Adipocyte (in vitro differentiated cells): Measurements from ENCODE around the gene PELI1.

Source experiments
- DNase-seq: peaks from one replicate; pipeline ENCODE4 v3.0.0-alpha.2; 2015; ENCODE audit warnings: low read depth
- H3K27me3 ChIP-seq: replicated peaks from 2 replicates; pipeline ENCODE4 v1.7.0; 2013; ENCODE audit warnings: mild to moderate bottlenecking, low read length, moderate library complexity; ENCODE audit not compliant: control insufficient read depth, insufficient read depth
- H3K36me3 ChIP-seq: 2 replicates; pipeline ENCODE4 v1.7.0; 2013; ENCODE audit warnings: low read length, mild to moderate bottlenecking, moderate library complexity; ENCODE audit not compliant: control insufficient read depth, insufficient read depth, severe bottlenecking
- H3K4me1 ChIP-seq: 2 replicates; pipeline ENCODE4 v1.7.0; 2013; ENCODE audit warnings: mild to moderate bottlenecking, low read length, moderate library complexity; ENCODE audit not compliant: control insufficient read depth, insufficient read depth
- H3K4me3 ChIP-seq: 2 replicates; pipeline ENCODE4 v1.7.0; 2013; ENCODE audit warnings: mild to moderate bottlenecking, low read length, moderate library complexity
- H3K9ac ChIP-seq: 2 replicates; pipeline ENCODE4 v1.7.0; 2013; ENCODE audit warnings: mild to moderate bottlenecking, low read length, moderate library complexity
- H3K9me3 ChIP-seq: 2 replicates; pipeline ENCODE4 v1.7.0; 2013; ENCODE audit warnings: mild to moderate bottlenecking, low read length, moderate library complexity; ENCODE audit not compliant: control insufficient read depth

The PELI1 gene

DNA sequence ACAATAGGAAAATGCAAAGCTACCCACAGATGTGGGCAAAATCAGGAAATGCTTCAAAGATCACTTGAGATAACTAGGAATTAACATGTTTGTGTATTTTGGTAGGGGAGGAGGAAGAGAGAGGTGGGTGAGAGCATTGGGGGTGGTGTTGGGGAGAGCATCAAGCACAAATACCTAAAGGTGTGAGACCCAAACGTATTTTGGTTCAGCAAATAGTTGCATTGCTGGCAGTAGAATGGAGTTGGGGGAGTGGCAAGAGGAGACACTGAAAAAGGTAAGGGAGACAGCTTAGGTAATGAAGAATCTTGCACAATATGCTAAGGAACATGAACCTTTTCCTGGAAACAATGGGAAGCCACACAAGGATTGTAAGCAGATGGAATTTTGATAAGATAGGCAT, 1.5 kb upstream of the PELI1 start:
- H3K4me1 ChIP-seq: peaks cover 23% of the 10 kb centered on the region
- no peak overlapping the region for H3K9ac ChIP-seq
- H3K4me3 ChIP-seq: no peak overlapping the region
- no peaks in the 10 kb centered on the region for H3K27me3 ChIP-seq
- H3K9me3 ChIP-seq: no peaks in the 10 kb centered on the region
- no peaks in the 10 kb centered on the region for H3K36me3 ChIP-seq
- no peak for DNase-seq

DNA sequence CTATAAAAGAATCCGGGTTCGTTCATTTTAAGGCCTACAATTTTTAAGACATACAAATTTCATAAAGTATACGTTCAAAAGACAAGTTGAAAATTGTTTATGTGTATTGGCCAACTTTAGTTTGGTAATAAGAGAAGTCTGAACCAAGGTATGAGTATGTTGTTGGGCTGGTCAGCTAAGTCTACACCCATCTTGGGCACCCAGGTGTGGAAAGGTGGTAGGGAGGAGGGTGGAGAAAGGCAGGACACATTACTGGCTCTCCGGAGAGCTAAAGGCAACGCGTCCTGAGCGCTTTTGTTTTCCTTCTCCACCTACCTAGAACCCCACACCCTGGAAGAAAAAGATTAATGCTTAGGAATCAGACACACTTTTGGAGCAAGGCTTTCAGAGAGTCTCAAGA, 899 bp upstream of the PELI1 start:
- H3K4me1 ChIP-seq: peaks cover 27% of the 10 kb centered on the region
- H3K4me3 ChIP-seq: no peak overlapping the region
- H3K27me3 ChIP-seq: no peaks in the 10 kb centered on the region
- no peaks in the 10 kb centered on the region for H3K36me3 ChIP-seq
- H3K9ac ChIP-seq: no peak overlapping the region
- H3K9me3 ChIP-seq: no peaks in the 10 kb centered on the region
- no peak for DNase-seq

DNA sequence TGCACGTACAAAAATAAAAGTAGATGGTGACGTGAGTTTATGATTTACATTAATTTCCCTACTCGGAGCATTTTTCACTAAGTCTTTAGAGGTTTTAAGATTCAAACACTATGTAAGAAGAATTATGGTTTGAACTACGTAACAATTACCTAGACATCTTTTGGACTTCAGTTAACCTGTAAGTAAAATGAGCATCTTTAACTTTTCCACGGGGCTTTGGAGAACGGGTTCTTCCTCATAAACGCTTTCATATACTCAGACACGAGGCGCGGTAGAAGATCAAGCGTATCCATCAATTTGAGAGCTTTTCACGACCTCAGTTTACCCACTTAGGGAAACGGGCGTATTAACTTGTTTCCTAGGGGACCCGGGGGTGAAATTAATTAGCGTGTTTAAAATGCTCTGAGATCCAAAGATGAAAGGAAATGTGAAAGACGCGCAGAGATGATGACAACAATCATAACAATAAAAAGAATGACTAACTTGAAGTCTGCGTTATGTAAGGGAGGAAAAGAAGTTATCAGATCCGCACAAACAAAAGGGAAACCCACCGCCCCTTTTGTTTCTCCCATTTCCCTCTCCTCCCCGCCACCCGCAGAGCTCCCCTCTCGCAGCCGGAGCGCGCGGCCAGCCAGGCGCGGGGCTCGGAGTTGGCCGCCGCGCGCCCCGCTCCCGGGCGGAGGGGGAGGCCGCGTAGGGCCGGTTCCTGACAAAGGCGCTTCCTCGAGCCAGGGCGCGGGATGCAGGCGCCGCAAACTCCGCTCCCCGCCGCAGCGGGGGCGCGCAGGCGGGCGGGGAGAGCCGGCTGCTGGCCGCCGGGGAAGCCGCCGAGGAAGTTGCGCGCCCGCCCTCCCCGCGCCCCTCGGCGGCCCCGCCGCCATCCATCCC, 807 bp downstream of the PELI1 start:
- Histone ChIP-seq H3K4me3 (peak overlapping the region; percentile 97), H3K27me3 (no peaks in the 10 kb centered on the region), H3K9ac (peak overlapping the region; percentile 89), H3K9me3 (no peaks in the 10 kb centered on the region), H3K4me1 (peaks cover 37% of the 10 kb centered on the region), H3K36me3 (no peaks in the 10 kb centered on the region)
- peak; percentile 72 for DNase-seq

DNA sequence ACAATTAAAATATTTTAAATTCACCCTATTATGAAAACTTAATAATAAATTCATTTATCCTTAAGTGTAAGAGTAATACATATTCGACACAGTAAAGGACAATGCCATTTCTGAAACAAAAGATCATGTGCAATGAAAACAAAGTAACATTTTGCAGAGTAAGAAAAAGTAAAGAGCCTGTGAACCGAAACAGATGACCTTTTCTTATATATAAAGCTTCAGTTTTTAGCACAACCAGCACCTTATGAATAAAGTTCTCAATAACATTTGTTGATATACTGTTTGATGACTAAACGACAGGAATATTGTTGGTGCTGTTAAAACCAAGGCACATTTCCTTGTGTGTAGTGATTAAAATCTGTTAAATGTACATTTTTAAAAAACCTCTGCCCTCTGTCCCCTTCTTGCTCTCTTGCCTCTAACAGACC, 1.5 kb downstream of the PELI1 start:
- H3K4me3 ChIP-seq: peak overlapping the region; percentile 97
- no peaks in the 10 kb centered on the region for H3K36me3 ChIP-seq
- no peaks in the 10 kb centered on the region for H3K9me3 ChIP-seq
- H3K27me3 ChIP-seq: no peaks in the 10 kb centered on the region
- H3K4me1 ChIP-seq: peaks cover 37% of the 10 kb centered on the region
- DNase-seq: no peak
- H3K9ac ChIP-seq: peak overlapping the region; percentile 89

DNA sequence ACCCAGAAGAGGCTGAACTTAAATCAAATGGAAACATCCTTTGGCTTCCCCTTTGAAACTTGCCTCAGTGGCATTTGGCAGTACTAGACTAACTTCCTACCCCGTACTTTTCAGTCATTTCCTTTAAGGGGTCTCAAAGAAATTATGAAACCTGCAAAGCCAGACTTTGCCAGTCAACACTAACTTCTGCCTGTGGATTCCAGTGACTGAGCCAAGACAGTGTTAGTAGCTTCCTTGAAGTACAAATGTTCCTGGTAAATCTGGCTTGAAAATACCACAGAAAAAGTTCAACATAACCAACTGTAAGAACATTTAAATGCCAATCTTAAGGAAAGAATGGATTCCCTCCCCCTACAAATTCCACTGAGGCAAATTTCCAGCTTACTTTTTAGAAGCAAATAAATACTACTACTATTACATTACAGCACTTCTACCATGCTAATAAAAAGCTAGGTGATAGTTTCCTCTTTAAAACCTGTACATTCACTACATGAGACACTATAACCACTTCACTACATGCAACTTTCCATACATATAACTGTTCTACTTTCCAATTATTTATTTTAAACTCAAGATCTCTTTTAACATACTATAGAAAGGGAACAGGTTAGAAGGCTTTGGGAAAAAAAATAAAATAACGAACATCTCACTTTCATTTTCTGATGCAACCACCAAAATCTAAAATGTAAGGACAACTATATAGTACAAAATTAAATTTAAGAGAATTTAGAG, 2.4 kb downstream of the PELI1 start:
- H3K27me3 ChIP-seq: no peaks in the 10 kb centered on the region
- DNase-seq: peak; percentile 53

DNA sequence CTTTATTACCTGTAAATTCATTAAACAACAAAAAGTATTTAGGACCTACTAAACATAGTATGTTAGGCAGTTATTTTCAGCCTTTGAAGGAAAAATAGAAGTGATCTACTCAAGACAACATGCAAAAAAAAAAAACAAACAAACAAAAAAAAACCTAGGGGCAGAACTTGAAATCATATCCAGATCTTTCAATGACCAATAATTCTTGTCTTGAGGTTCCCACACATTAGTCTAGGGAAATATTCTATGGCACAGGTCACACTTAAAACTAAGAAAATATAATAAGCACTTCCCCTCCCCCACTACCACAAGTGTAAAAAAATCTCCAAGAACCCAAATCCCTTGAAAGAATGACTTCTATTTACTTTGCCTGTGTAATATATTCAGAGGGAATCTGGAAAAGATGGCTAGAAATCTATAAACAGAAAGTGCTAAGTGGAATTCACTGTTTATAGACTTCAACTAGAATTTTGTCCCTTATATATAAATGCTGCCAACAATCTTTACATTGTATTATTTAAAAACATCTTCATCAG, 3.5 kb downstream of the PELI1 start:
- Histone ChIP-seq H3K4me1 (peaks cover 37% of the 10 kb centered on the region), H3K27me3 (no peaks in the 10 kb centered on the region), H3K36me3 (no peaks in the 10 kb centered on the region), H3K9ac (no peak overlapping the region), H3K4me3 (no peak overlapping the region), H3K9me3 (no peaks in the 10 kb centered on the region)
- peak; percentile 17 for DNase-seq

More for the DNA sequence above, 2.4 kb downstream of the PELI1 start:
- no peaks in the 10 kb centered on the region for H3K36me3 ChIP-seq
- peak overlapping the region; percentile 97 for H3K4me3 ChIP-seq
- H3K4me1 ChIP-seq: peaks cover 37% of the 10 kb centered on the region
- no peaks in the 10 kb centered on the region for H3K9me3 ChIP-seq
- H3K9ac ChIP-seq: peak overlapping the region; percentile 89

DNA sequence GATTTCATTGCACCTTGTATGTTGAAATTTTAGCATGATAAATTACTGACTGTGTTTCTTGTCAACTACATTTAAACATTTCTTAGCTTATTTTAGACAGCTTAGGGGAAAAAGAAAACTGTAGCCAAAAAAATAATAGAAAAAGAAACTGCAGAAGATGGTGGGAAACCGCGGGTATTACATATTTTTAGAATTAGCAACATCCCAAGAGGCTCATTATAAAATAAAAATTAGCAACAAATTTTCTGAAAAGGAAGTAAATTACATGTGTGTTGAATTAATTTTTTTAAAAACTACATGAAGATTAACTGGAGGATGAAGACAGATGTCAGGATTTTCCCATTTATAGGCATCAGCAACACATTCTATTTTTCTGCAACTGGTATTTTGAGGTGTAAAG, 4.3 kb downstream of the PELI1 start:
- H3K9ac ChIP-seq: no peak overlapping the region
- H3K4me1 ChIP-seq: peaks cover 37% of the 10 kb centered on the region
- no peaks in the 10 kb centered on the region for H3K27me3 ChIP-seq
- peak; percentile 13 for DNase-seq
- H3K9me3 ChIP-seq: no peaks in the 10 kb centered on the region
- H3K4me3 ChIP-seq: no peak overlapping the region
- no peaks in the 10 kb centered on the region for H3K36me3 ChIP-seq

DNA sequence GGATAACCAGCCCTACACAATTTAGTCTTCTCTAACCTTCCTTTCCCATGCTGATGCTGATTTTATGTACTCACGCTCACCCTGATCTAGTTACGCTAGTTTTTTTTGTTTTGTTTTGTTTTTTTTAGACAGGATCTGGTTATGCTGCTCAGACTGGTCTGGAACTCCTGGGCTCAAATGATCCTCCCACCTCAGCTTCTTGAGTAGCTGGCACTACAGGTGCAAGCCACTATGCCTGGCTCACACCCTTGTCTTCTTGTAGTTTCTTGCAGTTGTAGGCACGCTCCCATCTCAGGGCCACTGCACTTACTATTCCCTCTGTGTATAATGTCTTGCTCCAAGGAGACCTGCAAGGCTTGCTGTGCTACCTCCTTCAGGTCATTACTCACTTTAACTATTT, 6.2 kb downstream of the PELI1 start:
- no peaks in the 10 kb centered on the region for H3K36me3 ChIP-seq
- no peak for DNase-seq
- no peaks in the 10 kb centered on the region for H3K9me3 ChIP-seq
- H3K4me3 ChIP-seq: no peak overlapping the region
- H3K27me3 ChIP-seq: no peaks in the 10 kb centered on the region
- H3K9ac ChIP-seq: no peak overlapping the region
- peaks cover 35% of the 10 kb centered on the region for H3K4me1 ChIP-seq

DNA sequence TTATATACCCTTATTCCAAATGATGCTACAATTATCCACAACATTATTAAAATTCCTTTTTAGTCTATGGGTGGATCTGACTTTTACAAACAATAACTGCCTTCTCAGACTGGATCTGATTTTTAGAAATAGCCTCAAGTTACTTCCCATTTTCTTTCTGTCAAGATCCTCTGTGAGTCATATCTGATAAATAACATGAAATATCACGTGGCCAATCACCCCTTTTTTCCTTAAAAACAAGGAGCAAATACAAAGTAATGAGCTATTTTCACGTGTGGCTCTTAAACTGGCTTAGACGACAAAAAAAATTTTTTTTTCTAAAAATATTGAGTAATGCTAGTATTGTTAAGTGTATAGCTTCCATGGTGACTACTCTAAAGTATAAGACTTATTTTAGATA, 6.7 kb downstream of the PELI1 start:
- Histone ChIP-seq H3K36me3 (no peaks in the 10 kb centered on the region), H3K9ac (no peak overlapping the region), H3K27me3 (no peaks in the 10 kb centered on the region), H3K4me3 (no peak overlapping the region), H3K9me3 (no peaks in the 10 kb centered on the region), H3K4me1 (peaks cover 32% of the 10 kb centered on the region)
- no peak for DNase-seq

DNA sequence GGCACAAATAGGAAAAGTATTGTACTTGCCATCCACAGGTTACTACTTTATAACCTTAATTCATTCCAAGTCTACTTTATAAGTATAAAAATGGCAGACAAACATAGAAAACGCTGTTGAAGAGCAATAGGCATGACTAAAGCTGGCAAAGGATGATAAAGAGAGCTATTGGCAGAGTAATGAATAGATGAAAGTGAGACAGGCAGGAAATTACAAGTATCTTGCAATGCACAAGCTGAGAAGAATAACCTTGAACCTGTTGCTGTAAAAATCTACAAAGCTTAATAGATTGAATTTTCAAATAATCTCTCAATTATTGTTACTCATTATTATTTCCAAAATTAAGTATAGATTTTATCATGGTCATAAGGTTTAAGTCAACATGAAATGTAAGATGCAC, 8.8 kb downstream of the PELI1 start:
- Histone ChIP-seq H3K9ac (no peak overlapping the region), H3K4me3 (no peak overlapping the region), H3K27me3 (no peaks in the 10 kb centered on the region), H3K36me3 (no peaks in the 10 kb centered on the region), H3K9me3 (no peaks in the 10 kb centered on the region), H3K4me1 (peaks cover 11% of the 10 kb centered on the region)
- no peak for DNase-seq

DNA sequence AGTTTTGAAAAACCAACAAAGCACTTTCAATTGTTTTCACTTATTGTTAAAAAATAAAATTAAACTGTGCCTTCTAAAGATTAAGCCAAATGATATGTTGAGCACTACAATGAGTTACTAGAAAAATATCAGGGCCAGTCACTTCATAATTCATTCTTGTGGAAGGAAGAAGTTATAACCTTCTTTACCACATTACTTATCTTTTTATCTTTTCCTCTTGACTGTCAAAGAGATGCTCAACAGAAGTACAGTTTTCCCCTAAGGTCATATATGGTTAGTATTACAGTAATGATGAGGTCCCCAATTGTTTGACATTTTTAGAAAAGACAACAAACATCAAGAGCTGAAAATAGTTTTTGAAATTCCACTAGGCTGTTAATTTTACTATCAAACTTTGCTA, 9.4 kb downstream of the PELI1 start:
- Histone ChIP-seq H3K4me1 (peaks cover 6% of the 10 kb centered on the region), H3K36me3 (no peaks in the 10 kb centered on the region), H3K27me3 (no peaks in the 10 kb centered on the region), H3K9ac (no peak overlapping the region), H3K4me3 (no peak overlapping the region), H3K9me3 (no peaks in the 10 kb centered on the region)
- DNase-seq: peak; percentile 21
